ENCODE results near the gene UFC1.

Gene UFC1

DNA sequence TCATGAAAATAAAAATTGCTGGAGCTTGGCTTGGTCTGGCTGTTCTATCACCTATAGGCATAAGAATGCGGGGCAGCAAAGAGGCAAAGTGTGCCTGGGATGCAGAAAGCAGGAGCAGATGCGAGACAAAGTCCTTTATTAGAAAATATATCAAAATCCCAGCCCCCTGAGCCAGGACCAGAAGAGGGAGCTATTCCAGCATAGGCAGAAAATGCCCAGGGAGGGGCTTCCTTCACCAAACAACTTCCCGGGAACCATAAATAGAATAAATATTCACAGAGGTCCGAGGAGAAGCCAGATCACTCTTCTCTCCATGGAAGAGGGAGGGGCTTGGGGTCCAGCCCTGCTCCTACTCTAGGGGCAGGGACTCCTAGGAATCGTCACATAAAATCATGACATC lies 17.4 kb downstream of the UFC1 start:
- no peaks in the 10 kb centered on the region for H3K27me3 Mint-ChIP-seq (ENCODE audit: low read depth, poor library complexity)
- no peak overlapping the region for H3K4me3 Mint-ChIP-seq
- H3K36me3 Mint-ChIP-seq (ENCODE audit: low read depth) = peaks cover 44% of the 10 kb centered on the region
- H3K4me1 Mint-ChIP-seq = peaks cover 28% of the 10 kb centered on the region
- TF ChIP-seq, protein P1, sequence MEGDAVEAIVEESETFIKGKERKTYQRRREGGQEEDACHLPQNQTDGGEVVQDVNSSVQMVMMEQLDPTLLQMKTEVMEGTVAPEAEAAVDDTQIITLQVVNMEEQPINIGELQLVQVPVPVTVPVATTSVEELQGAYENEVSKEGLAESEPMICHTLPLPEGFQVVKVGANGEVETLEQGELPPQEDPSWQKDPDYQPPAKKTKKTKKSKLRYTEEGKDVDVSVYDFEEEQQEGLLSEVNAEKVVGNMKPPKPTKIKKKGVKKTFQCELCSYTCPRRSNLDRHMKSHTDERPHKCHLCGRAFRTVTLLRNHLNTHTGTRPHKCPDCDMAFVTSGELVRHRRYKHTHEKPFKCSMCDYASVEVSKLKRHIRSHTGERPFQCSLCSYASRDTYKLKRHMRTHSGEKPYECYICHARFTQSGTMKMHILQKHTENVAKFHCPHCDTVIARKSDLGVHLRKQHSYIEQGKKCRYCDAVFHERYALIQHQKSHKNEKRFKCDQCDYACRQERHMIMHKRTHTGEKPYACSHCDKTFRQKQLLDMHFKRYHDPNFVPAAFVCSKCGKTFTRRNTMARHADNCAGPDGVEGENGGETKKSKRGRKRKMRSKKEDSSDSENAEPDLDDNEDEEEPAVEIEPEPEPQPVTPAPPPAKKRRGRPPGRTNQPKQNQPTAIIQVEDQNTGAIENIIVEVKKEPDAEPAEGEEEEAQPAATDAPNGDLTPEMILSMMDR (IDR thresholded peaks at IDR 0.05) = no peak
- H3K27ac Mint-ChIP-seq = no peak overlapping the region
- no peak for DNase-seq
- no peaks in the 10 kb centered on the region for H3K9me3 Mint-ChIP-seq

DNA sequence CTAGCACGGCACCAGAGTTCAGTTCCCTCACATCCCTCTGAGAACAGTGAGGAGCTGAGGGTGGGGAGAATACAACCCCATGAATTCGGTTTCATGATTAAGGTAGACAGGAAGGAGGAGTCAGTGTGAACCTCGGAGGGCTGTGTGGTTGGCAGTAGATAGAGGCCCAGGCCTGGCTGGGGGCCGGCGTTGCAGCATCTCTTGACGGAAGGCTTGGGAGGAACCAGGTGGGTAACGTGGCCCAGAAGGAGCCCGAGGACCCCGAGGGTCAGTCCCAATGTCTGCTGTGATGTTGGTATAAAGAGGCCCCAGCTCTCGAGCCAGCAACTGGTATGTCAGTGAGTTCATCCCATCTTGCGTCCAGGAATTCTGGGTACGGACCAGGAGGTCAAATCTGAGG lies 17.9 kb downstream of the UFC1 start:
- H3K36me3 Mint-ChIP-seq (ENCODE audit: low read depth) = peaks cover 44% of the 10 kb centered on the region
- no peak overlapping the region for H3K27ac Mint-ChIP-seq
- peaks cover 32% of the 10 kb centered on the region for H3K4me1 Mint-ChIP-seq
- DNase-seq = no peak
- no peak overlapping the region for H3K4me3 Mint-ChIP-seq
- TF ChIP-seq, protein P1 (IDR thresholded peaks at IDR 0.05) = no peak
- H3K9me3 Mint-ChIP-seq = no peaks in the 10 kb centered on the region
- H3K27me3 Mint-ChIP-seq (ENCODE audit: low read depth, poor library complexity) = no peaks in the 10 kb centered on the region

DNA sequence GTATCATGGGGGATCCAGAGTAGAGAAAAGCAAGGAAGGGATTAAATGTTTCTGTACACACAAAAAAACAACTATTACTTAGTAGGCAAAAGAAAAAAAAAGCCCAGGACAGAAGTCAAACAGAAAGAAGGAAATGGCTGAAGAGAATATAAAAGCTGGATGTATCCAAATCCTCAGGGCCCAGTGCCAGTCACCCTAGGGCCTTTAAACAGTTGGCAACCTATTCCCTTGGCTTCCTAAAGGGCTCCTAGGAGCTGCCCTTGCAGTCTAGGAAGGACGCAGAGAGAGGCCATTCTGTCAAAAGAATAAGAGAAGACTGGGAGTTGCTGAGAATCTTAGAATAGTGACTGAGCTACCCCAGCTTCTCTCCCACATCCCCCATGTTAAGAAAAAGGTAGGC lies 18.6 kb downstream of the UFC1 start:
- H3K4me3 Mint-ChIP-seq = no peak overlapping the region
- peaks cover 32% of the 10 kb centered on the region for H3K4me1 Mint-ChIP-seq
- no peak for DNase-seq
- H3K27me3 Mint-ChIP-seq (ENCODE audit: low read depth, poor library complexity) = no peaks in the 10 kb centered on the region
- H3K9me3 Mint-ChIP-seq = no peaks in the 10 kb centered on the region
- TF ChIP-seq, protein P1 (IDR thresholded peaks at IDR 0.05) = no peak
- no peak overlapping the region for H3K27ac Mint-ChIP-seq
- H3K36me3 Mint-ChIP-seq (ENCODE audit: low read depth) = peaks cover 44% of the 10 kb centered on the region

DNA sequence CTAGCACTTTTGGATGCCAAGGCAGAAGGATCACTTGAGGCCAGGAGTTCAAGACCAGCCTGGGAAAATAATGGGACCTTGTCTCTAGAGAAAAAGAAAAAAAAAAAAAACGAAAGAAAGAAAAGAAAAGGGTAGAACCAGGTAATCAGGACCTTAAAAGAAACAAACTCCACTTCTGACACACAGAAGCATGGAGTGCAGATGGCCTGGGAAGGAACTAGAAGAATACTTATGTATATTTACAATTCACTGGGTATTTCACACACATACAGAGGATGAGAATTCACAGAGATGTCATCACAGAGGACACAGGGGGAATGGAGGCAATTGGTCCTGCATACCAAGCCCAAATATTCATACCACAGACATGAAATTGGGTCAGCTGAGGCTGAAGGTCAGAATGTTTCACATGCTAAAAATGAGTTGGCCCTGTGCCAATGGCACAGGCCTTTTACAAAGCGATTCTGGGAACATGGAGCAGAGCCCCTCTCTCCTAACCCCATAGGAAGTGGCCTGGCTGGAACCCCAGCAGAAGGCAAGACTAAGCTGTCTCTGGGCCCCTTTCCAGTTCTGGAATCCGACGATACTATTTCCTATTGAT lies 19.1 kb downstream of the UFC1 start:
- no peak overlapping the region for H3K27ac Mint-ChIP-seq
- TF ChIP-seq, protein P1 (IDR thresholded peaks at IDR 0.05) = no peak
- H3K4me3 Mint-ChIP-seq = no peak overlapping the region
- H3K36me3 Mint-ChIP-seq (ENCODE audit: low read depth) = peaks cover 44% of the 10 kb centered on the region
- no peak for DNase-seq
- H3K9me3 Mint-ChIP-seq = no peaks in the 10 kb centered on the region
- peaks cover 32% of the 10 kb centered on the region for H3K4me1 Mint-ChIP-seq
- H3K27me3 Mint-ChIP-seq (ENCODE audit: low read depth, poor library complexity) = no peaks in the 10 kb centered on the region

DNA sequence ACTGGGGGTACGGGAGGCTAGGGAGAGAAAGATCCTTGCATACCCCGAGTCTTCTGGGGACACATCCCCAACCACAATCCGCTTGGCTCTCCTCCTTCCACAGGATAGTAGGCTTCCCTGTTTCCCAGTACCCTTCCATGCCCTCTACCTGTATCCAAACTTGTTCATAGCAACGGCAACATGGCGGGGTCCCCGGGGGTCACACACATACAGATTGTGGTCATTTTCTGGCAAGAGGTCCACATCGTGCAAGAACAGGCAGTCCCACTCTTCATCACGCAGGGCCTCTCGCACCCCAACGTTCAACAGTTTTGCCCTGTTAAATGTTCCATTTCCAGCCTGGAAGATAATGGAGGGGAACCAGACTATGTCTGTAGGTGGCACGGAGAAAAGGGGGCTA lies 19.9 kb downstream of the UFC1 start:
- TF ChIP-seq, protein P1 (IDR thresholded peaks at IDR 0.05) = no peak
- Mint-ChIP-seq H3K9me3 (no peaks in the 10 kb centered on the region), H3K4me1 (peaks cover 31% of the 10 kb centered on the region), H3K4me3 (no peak overlapping the region), H3K27me3 (ENCODE audit: low read depth, poor library complexity) (no peaks in the 10 kb centered on the region), H3K36me3 (ENCODE audit: low read depth) (peaks cover 44% of the 10 kb centered on the region), H3K27ac (no peak overlapping the region)
- DNase-seq = no peak

DNA sequence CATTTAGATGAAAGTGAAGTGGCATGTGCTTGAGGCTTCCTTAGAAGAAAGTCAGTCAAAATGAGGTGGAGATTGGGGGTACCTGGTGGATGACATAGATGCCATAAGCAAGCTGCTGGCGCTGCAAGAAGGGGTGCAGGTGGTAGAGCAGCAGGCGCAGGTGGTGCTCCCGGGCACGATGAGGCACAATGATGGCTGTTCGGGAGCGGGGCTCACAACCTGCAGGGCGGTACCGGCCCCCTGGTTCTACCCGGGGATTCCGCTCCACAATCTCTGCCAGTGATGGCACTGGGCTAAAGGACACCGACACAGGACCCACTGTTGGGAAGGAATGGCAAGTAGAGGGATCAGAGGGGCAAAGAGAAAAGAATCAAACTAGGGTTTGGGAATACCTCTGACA lies 21.1 kb downstream of the UFC1 start:
- DNase-seq = no peak
- Mint-ChIP-seq H3K27me3 (ENCODE audit: low read depth, poor library complexity) (no peaks in the 10 kb centered on the region), H3K36me3 (ENCODE audit: low read depth) (peaks cover 39% of the 10 kb centered on the region), H3K4me1 (peaks cover 31% of the 10 kb centered on the region), H3K27ac (peak overlapping the region; percentile 72), H3K4me3 (peak overlapping the region; percentile 57), H3K9me3 (no peaks in the 10 kb centered on the region)
- TF ChIP-seq, protein P1 (IDR thresholded peaks at IDR 0.05) = no peak
